Measurements from ENCODE around the gene TM7SF3. TPM values are rescaled to one million over a fixed set of nuclear protein-coding genes. Genes with fewer than 3 reads are reported as not detected.

The TM7SF3 gene
- total RNA-seq, 4 donors from 2014 or later: 31.8 to 50.7 (median 40.5) TPM

- Histone ChIP-seq H3K4me3 (no peak overlapping the region), H3K4me1 (peaks cover 0 to 43% (median 29%) of the 10 kb centered on the region in 4 donors), H3K27me3 (no peaks in the 10 kb centered on the region), H3K36me3 (peaks cover 0 to 2% (median 0%) of the 10 kb centered on the region in 4 donors), H3K27ac (replicated peaks in 1 of 4) (no peak overlapping the region), H3K9me3 (no peaks in the 10 kb centered on the region)
- 72% methylated on average over 2 of the region's 2 CpGs for WGBS
- intact Hi-C loops (cut with DNase I): no loop called here
- TF ChIP-seq POLR2A (IDR thresholded peaks at IDR 0.05; ENCODE audit: low read depth) (no peak), CTCF (IDR thresholded peaks at IDR 0.05) (no peak), EP300 (IDR thresholded peaks at IDR 0.05) (no peak), POLR2AphosphoS5 (IDR thresholded peaks at IDR 0.05) (no peak)
- no peak for DNase-seq (ENCODE audit: extremely low spot score)
Measured at GRCh38 chr12:27005495-27005894, 8.7 kb downstream of the TM7SF3 start.

- Histone ChIP-seq H3K9me3 (no peaks in the 10 kb centered on the region), H3K27ac (replicated peaks in 1 of 4) (no peak overlapping the region), H3K36me3 (peaks cover 0 to 14% (median 6%) of the 10 kb centered on the region in 4 donors), H3K4me1 (peaks cover 0 to 35% (median 26%) of the 10 kb centered on the region in 4 donors), H3K4me3 (no peak overlapping the region), H3K27me3 (no peaks in the 10 kb centered on the region)
- 85% methylated on average over 6 of the region's 6 CpGs for WGBS
- intact Hi-C loops (cut with DNase I): no loop called here
- no peak for DNase-seq (ENCODE audit: extremely low spot score)
- TF ChIP-seq CTCF (IDR thresholded peaks at IDR 0.05): no peak
- no peak for TF ChIP-seq POLR2A (IDR thresholded peaks at IDR 0.05; ENCODE audit: low read depth)
- TF ChIP-seq POLR2AphosphoS5 (IDR thresholded peaks at IDR 0.05): no peak
- TF ChIP-seq EP300 (IDR thresholded peaks at IDR 0.05): no peak
Measured at GRCh38 chr12:27003421-27004381, 10.5 kb downstream of the TM7SF3 start.

GRCh38 chr12:27002141-27002540 lies 12.0 kb downstream of the TM7SF3 start:
- H3K36me3 ChIP-seq: peaks cover 0 to 29% (median 17%) of the 10 kb centered on the region in 4 donors
- 97% methylated on average over 4 of the region's 5 CpGs for WGBS
- H3K27ac ChIP-seq (replicated peaks in 1 of 4): no peak overlapping the region
- H3K4me1 ChIP-seq: peaks cover 0 to 35% (median 23%) of the 10 kb centered on the region in 4 donors
- intact Hi-C loops (cut with DNase I): no loop called here
- no peaks in the 10 kb centered on the region for H3K27me3 ChIP-seq
- TF ChIP-seq POLR2AphosphoS5 (IDR thresholded peaks at IDR 0.05) (no peak), EP300 (IDR thresholded peaks at IDR 0.05) (no peak), CTCF (IDR thresholded peaks at IDR 0.05) (no peak), POLR2A (IDR thresholded peaks at IDR 0.05; ENCODE audit: low read depth) (no peak)
- DNase-seq (ENCODE audit: extremely low spot score): no peak
- H3K4me3 ChIP-seq: no peak overlapping the region
- no peaks in the 10 kb centered on the region for H3K9me3 ChIP-seq

GRCh38 chr12:27001663-27002062 lies 12.5 kb downstream of the TM7SF3 start:
- intact Hi-C loops (cut with DNase I): no loop called here
- no peak overlapping the region for H3K27ac ChIP-seq (replicated peaks in 1 of 4)
- no peak overlapping the region for H3K4me3 ChIP-seq
- no peak for TF ChIP-seq CTCF (IDR thresholded peaks at IDR 0.05)
- no peak for TF ChIP-seq POLR2AphosphoS5 (IDR thresholded peaks at IDR 0.05)
- TF ChIP-seq POLR2A (IDR thresholded peaks at IDR 0.05; ENCODE audit: low read depth): no peak
- no peak for TF ChIP-seq EP300 (IDR thresholded peaks at IDR 0.05)
- no peak for DNase-seq (ENCODE audit: extremely low spot score)
- H3K4me1 ChIP-seq: peaks cover 0 to 35% (median 21%) of the 10 kb centered on the region in 4 donors
- 76% methylated on average over 5 of the region's 5 CpGs for WGBS
- peaks cover 0 to 34% (median 21%) of the 10 kb centered on the region in 4 donors for H3K36me3 ChIP-seq
- no peaks in the 10 kb centered on the region for H3K27me3 ChIP-seq
- no peaks in the 10 kb centered on the region for H3K9me3 ChIP-seq
